ENCODE measurements around the gene EXOC2.
"Not testable (repeated sequence)": the region's sequence is repeated elsewhere in the genome, so short reads cannot be mapped to it uniquely, and the experiment has no call there.

Gene EXOC2

DNA sequence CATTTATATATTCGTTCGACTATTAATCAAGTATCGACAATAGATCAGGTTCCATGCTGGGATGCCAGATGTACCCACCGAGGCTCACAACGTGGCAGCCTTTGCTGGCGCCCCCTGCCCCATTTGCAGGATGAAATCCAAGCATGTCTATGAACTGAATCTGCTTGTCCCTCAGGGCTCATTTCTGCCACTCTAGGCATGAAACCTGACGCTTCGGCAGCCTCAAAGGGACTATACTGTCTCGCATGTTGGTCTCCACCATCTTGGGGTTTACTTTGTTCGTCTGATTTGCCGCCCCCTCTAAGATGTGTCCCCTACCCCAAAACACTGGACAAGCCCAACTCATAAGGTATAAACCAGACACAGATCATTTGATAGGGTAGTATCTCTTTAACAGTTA, 72.8 kb downstream of the EXOC2 start:
- H3K27me3 ChIP-seq (ENCODE audit: low read depth), result no peaks in the 10 kb centered on the region
- no peaks in the 10 kb centered on the region for H3K9me3 ChIP-seq
- H3K4me1 ChIP-seq, result no peaks in the 10 kb centered on the region
- peaks cover 3% of the 10 kb centered on the region; the same call in 1 of the 2 replicates for H3K36me3 ChIP-seq (replicated peaks)
- no peak for DNase-seq (ENCODE audit: low spot score in 2 of 2)
- H3K4me3 ChIP-seq, result no peak overlapping the region
- in situ Hi-C loops (cut with MboI; ENCODE audit: low sequenced_read_pairs), result no loop called here

DNA sequence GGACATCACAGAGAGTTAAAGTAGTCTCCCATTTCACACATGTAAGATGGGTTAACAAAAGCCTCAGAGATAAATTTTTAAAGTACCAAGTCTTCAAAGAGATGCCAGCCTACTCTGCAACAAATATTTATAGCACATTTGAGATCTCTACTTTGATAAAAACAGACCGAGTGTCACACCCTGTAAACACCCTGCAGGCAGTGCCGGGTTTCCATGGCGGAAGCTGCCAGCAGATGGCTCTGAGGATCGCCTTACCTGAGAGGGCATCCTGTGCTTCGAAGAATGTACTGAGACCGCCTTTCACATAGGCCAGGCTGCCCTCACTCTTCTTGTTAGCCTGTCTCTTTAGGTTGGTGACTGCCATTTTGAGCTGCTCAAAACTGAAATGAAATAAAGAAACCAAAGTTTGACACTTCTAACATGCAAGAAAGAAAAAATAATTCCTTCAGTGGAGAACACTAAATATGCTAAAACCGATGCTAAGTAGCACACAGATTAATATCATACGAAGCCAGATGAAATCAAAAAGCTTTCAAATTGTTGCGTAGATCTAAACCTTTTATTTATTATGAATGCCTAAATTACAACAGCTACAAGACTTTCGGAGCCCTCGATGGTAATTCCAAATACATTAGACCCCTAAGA, 75.4 kb downstream of the EXOC2 start:
- peak in 1 of 2 experiments; percentile 15 for DNase-seq (ENCODE audit: low spot score in 2 of 2)
- peaks cover 3% of the 10 kb centered on the region; the same call in 1 of the 2 replicates for H3K36me3 ChIP-seq (replicated peaks)
- no peak overlapping the region for H3K4me3 ChIP-seq
- no peaks in the 10 kb centered on the region for H3K4me1 ChIP-seq
- in situ Hi-C loops (cut with MboI; ENCODE audit: low sequenced_read_pairs), result no loop called here
- H3K27me3 ChIP-seq (ENCODE audit: low read depth), result no peaks in the 10 kb centered on the region
- no peaks in the 10 kb centered on the region for H3K9me3 ChIP-seq

DNA sequence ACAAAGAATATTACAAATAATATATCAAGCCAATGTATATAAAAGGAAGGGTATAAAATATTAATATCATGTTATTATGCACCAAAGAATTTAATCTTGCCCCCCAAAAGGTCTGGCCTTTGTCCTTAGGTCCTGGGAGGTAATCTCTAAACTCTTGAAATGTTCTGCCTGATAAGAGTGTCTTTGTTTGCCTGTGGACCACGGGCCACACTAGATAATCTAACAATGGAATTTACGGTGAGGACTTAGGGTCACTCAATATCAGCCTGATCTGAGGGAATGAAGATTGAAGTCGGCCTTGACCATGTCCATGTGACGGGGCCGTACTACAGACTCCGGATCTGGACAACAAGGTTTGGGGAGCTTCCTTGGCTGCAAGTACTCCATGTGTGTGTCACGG, 79.0 kb downstream of the EXOC2 start:
- no peak for DNase-seq (ENCODE audit: low spot score in 2 of 2)
- H3K27me3 ChIP-seq (ENCODE audit: low read depth), result no peaks in the 10 kb centered on the region
- H3K9me3 ChIP-seq, result no peaks in the 10 kb centered on the region
- in situ Hi-C loops (cut with MboI; ENCODE audit: low sequenced_read_pairs), result no loop called here
- peaks cover 9% of the 10 kb centered on the region for H3K36me3 ChIP-seq (replicated peaks)
- H3K4me3 ChIP-seq, result no peak overlapping the region
- H3K4me1 ChIP-seq, result no peaks in the 10 kb centered on the region

DNA sequence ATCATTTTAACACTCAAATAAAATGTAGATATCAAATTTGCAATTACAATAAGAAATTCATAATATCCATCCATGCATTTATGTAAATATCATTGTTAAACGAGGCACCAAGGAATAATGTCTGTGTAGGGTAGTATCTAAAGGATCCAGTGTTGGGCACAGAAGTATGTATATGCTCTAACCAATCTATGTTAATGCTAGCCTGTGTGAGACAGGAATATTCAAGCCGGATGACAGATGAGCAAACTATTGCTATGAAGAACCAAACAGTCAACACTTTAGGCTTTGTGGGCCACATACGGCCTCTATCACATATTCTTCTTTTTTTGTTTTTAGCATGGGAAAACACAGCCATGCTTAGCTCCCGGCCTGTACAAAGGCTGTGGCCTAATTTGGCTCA, 81.0 kb downstream of the EXOC2 start:
- H3K4me1 ChIP-seq, result no peaks in the 10 kb centered on the region
- in situ Hi-C loops (cut with MboI; ENCODE audit: low sequenced_read_pairs), result no loop called here
- H3K4me3 ChIP-seq, result no peak overlapping the region
- no peak for DNase-seq (ENCODE audit: low spot score in 2 of 2)
- H3K27me3 ChIP-seq (ENCODE audit: low read depth), result no peaks in the 10 kb centered on the region
- no peaks in the 10 kb centered on the region for H3K9me3 ChIP-seq
- peaks cover 7% of the 10 kb centered on the region; the same call in 1 of the 2 replicates for H3K36me3 ChIP-seq (replicated peaks)

DNA sequence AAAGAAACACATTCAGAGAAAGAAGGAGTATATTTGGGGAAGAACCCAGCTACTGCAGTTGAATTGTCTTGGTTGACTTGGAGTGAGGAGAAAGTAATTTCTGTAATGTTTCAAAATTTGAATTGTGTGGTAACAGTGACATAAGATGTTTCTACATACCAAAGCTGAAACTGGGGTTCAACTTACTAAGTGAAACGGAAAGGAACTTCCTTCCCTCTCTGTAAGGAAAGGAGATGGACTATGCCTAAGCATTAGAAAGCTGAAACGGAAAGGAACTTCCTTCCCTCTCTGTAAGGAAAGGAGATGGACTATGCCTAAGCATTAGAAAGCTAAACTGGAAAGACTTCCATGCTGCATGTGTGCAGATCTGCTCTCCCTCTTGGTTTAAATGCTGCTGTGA, 82.1 kb downstream of the EXOC2 start:
- in situ Hi-C loops (cut with MboI; ENCODE audit: low sequenced_read_pairs), result no loop called here
- Histone ChIP-seq H3K4me3 (no peak overlapping the region), H3K27me3 (ENCODE audit: low read depth) (no peaks in the 10 kb centered on the region)

DNA sequence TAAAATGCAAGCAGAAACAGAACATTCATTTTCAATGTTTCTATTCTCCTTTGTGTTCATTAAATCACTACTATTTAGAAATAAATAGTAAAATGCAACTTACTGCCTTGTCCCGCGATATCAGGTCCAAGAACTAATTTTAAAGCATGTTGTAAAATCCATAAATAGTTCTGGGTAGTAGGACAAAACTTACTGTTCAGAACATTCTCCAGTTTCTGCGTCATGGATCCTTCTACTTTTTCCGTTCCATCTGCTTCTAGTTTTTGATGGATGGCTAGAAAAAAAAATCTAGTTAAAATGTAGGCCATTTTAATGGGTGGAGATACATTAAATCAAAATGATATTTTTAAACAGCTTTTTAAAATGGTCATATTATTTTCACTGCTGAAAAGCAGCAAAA, 83.0 kb downstream of the EXOC2 start:
- no peaks in the 10 kb centered on the region for H3K27me3 ChIP-seq (ENCODE audit: low read depth)
- in situ Hi-C loops (cut with MboI; ENCODE audit: low sequenced_read_pairs), result no loop called here
- no peak overlapping the region for H3K4me3 ChIP-seq
- H3K9me3 ChIP-seq, result no peaks in the 10 kb centered on the region
- no peaks in the 10 kb centered on the region for H3K4me1 ChIP-seq
- H3K36me3 ChIP-seq (replicated peaks), result peaks cover 7% of the 10 kb centered on the region; the same call in 1 of the 2 replicates
- DNase-seq (ENCODE audit: low spot score in 2 of 2), result no peak

More for the DNA sequence above, 82.1 kb downstream of the EXOC2 start:
- DNase-seq (ENCODE audit: low spot score in 2 of 2), result no peak
- Histone ChIP-seq H3K4me1 (no peaks in the 10 kb centered on the region), H3K36me3 (replicated peaks) (peaks cover 7% of the 10 kb centered on the region; the same call in 1 of the 2 replicates), H3K9me3 (no peaks in the 10 kb centered on the region)

DNA sequence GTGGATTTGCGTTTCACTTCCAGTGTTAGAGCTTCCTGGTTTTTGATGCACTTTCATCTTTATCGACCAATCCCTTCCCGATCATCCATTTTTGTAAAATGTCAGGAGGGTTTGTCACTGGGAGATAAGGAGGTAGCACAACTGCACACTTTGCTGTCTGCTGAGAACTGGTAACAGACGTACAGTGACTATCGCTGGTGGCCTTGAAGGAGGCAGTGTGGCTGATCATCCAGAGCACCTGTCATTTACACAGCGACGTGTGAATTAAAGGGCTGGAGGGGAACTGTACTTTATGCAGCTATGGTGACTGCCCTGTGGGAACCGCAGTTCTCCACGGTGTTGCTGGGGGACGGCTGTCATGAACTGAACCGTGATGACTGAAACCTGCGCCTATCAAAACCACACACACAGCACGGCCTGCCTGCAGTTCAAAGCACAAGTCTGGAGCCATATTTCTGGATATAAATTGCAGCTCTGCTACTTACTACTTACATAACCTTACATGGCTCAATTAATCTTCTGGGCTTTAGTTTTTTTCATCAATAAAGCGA, 86.0 kb downstream of the EXOC2 start:
- no peaks in the 10 kb centered on the region for H3K4me1 ChIP-seq
- DNase-seq (ENCODE audit: low spot score in 2 of 2), result no peak
- H3K27me3 ChIP-seq (ENCODE audit: low read depth), result no peaks in the 10 kb centered on the region
- no peaks in the 10 kb centered on the region for H3K9me3 ChIP-seq
- in situ Hi-C loops (cut with MboI; ENCODE audit: low sequenced_read_pairs), result no loop called here
- H3K4me3 ChIP-seq, result no peak overlapping the region
- peaks cover 7% of the 10 kb centered on the region; the same call in 1 of the 2 replicates for H3K36me3 ChIP-seq (replicated peaks)

DNA sequence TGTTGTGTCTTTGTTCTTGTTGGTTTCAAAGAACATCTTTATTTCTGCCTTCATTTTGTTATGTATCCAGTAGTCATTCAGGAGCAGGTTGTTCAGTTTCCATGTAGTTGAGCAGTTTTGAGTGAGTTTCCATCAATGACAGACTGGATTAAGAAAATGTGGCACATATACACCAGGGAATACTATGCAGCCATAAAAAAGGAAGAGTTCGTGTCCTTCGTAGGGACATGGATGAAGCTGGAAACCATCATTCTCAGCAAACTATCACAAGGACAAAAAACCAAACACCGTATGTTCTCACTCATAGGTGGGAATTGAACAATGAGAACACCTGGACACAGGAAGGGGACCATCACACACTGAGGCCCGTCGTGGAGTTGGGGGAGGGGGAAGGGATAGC, 87.0 kb downstream of the EXOC2 start:
- H3K36me3 ChIP-seq (replicated peaks); H3K4me1 ChIP-seq; H3K4me3 ChIP-seq; H3K27me3 ChIP-seq (ENCODE audit: low read depth); H3K9me3 ChIP-seq; in situ Hi-C loops (cut with MboI; ENCODE audit: low sequenced_read_pairs); DNase-seq (ENCODE audit: low spot score in 2 of 2): not testable (repeated sequence)

DNA sequence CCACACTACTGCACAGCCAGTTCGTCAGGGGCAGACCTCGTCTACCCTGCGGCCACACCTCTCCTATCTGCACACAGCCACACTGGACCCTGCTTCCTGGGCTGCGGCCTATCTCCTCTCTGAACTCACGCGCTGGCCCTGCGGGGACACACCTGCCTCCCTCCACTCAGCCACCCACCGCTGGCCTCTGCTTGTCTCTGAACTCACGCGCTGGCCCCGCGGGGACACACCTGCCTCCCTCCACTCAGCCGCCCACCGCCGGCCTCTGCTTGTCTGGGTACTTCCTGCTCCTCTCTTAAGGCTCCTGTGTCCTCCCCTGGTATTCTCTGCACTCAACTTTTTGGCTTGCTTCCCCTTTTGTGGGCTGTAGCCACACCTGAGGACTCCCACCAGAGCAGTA, 88.4 kb downstream of the EXOC2 start:
- no peak overlapping the region for H3K4me3 ChIP-seq
- in situ Hi-C loops (cut with MboI; ENCODE audit: low sequenced_read_pairs), result no loop called here
- no peaks in the 10 kb centered on the region for H3K27me3 ChIP-seq (ENCODE audit: low read depth)
- H3K9me3 ChIP-seq, result no peaks in the 10 kb centered on the region
- no peaks in the 10 kb centered on the region for H3K4me1 ChIP-seq
- no peak for DNase-seq (ENCODE audit: low spot score in 2 of 2)
- no peaks in the 10 kb centered on the region for H3K36me3 ChIP-seq (replicated peaks)

DNA sequence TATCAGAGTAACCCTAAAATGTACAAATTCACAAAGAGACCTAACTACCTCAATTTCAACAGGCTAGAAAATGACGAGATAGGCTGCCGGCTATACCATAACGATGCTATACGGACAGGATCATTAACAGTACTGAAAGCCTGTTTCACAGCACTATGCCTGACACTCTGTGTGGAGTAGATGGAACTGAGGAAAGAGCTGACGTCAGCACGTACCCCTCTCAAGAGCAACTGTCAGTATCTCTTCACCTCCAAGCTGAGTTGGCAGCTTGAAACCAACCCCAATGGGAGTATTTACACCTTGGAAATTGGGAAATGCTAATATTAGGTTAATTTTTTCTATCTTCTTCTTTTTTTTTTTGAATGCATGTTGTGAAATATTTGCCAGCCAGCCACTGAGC, 89.7 kb downstream of the EXOC2 start:
- Histone ChIP-seq H3K4me1 (peaks cover 5% of the 10 kb centered on the region; the same call in 1 of the 2 replicates), H3K27me3 (ENCODE audit: low read depth) (no peaks in the 10 kb centered on the region), H3K4me3 (no peak overlapping the region), H3K9me3 (no peaks in the 10 kb centered on the region), H3K36me3 (replicated peaks) (no peaks in the 10 kb centered on the region)
- no peak for DNase-seq (ENCODE audit: low spot score in 2 of 2)
- in situ Hi-C loops (cut with MboI; ENCODE audit: low sequenced_read_pairs), result no loop called here

DNA sequence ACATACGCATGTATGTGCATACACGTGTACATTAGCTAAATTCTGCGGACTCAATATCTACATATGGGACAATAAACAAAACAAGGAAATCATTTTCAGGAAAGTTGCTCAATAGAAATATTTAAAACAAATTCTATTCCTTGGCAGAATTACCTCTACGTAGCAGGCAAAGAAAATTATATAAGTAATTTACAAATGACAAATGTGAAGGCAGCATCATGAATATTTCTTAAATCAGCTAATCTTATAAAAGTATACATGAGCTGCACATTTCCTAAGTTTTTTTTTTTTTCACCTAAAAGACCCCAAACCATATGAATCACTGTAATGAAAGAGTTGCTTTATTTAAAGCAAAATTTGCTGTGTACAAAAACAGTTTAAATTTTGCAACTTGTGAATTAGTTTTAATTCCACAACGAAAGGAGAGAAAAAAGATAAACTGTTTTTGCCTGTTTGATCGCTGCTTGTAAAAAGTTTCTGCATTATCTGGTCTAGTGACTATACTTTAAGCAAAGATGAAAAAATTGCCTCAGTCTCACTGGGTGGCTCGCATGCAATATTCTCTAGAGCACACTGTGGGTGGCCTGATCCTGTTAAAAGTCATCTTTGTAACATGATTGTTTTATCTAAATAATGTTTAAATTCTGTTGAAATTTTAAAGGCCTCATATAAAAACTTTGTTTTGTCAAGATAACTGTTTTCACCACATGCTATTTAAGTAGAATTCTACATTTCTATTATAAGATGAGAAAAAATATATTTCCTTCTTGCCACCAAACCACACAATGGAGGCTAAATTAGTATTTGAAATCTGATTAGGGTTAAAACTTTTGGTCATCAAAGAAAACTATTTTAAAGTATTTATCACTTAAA, 93.1 kb downstream of the EXOC2 start:
- Histone ChIP-seq H3K36me3 (replicated peaks) (no peaks in the 10 kb centered on the region), H3K4me1 (peaks cover 5% of the 10 kb centered on the region; the same call in 1 of the 2 replicates), H3K9me3 (no peaks in the 10 kb centered on the region), H3K4me3 (no peak overlapping the region), H3K27me3 (ENCODE audit: low read depth) (no peaks in the 10 kb centered on the region)
- no peak for DNase-seq (ENCODE audit: low spot score in 2 of 2)
- in situ Hi-C loops (cut with MboI; ENCODE audit: low sequenced_read_pairs), result loop anchor here (10.0 to 25.0 kb wide), 2 partner anchors 195 to 787 kb away; partner anchors contain the start of gene FOXF2

DNA sequence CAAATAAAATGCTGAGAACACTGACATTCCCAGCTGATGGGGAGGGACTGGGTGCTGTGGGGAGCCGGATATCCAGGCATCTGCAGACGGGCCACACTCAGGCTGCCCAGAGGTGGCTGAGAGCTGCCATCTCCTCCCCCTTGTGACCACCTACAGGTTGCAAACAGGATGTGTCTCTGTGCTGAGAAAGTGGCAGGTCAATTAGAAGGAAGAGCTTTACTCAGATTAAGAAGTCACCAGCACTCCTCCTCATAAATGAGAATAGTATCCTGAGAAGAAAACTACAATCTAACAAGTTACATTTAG, 99.1 kb downstream of the EXOC2 start:
- Histone ChIP-seq H3K4me3 (no peak overlapping the region), H3K27me3 (ENCODE audit: low read depth) (no peaks in the 10 kb centered on the region), H3K4me1 (no peaks in the 10 kb centered on the region), H3K9me3 (no peaks in the 10 kb centered on the region), H3K36me3 (replicated peaks) (no peaks in the 10 kb centered on the region)
- in situ Hi-C loops (cut with MboI; ENCODE audit: low sequenced_read_pairs), result loop anchor here (10.0 to 25.0 kb wide), 2 partner anchors 201 to 793 kb away; partner anchors contain the start of gene FOXF2
- no peak for DNase-seq (ENCODE audit: low spot score in 2 of 2)

DNA sequence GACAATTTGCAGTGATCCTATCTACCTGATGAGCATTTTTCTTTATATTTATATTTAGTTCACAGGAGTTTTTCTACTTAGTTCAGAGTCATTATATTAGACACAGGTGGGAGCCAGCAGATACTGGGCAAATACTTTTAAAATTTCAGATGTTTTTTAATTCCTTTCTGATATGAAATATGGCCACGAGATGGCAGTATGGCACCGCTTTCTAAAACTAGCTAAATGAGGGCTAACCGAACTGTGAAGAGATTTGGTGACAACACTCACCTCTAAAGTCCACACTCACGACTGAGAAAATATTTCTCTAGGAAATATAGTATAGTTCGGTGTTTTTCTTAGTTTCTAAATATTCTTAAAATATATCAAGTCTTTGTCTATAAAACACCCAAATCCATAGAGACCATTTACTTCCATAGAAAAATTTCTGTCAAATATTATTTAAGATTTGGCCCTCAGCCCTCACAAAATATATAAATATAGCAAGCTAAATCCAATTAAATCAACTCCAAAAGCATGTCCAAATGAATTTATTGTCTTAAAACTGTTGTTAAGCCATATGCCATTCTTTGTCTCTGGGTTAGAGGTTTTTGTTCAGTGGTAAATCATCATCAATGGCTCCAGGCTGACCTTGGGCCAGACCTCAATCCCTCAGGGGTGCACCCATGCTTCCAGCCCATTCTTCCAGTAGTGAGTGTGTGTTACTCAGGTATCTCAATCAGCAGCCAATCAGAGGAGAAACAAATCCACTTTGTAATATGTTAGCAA, 99.6 kb downstream of the EXOC2 start:
- Histone ChIP-seq H3K9me3 (no peaks in the 10 kb centered on the region), H3K36me3 (replicated peaks) (no peaks in the 10 kb centered on the region), H3K4me1 (no peaks in the 10 kb centered on the region), H3K27me3 (ENCODE audit: low read depth) (no peaks in the 10 kb centered on the region), H3K4me3 (no peak overlapping the region)
- peak; percentile 67 to 73 for DNase-seq (ENCODE audit: low spot score in 2 of 2)
- in situ Hi-C loops (cut with MboI; ENCODE audit: low sequenced_read_pairs), result loop anchor here (10.0 to 25.0 kb wide), 2 partner anchors 201 to 794 kb away; partner anchors contain the start of gene FOXF2
